GM21529 (cell line): ENCODE results near the gene ABCA1.

ENCODE experiments used
- ATAC-seq: cut with Tn5 transposase; IDR thresholded peaks from one replicate; pipeline ENCODE4 v1.9.1; 2021; ENCODE audit not compliant: unreplicated experiment

ABCA1 gene

GRCh38 chr9:104843644-104844240, 84.2 kb downstream of the ABCA1 start:
- ATAC-seq = no peak

- ATAC-seq = no peak
Measured at GRCh38 chr9:104842698-104843097, 85.3 kb downstream of the ABCA1 start.

- ATAC-seq = no peak
Measured at GRCh38 chr9:104841601-104842141, 86.3 kb downstream of the ABCA1 start.

- ATAC-seq = no peak
Measured at GRCh38 chr9:104838958-104839357, 89.0 kb downstream of the ABCA1 start.

- no peak for ATAC-seq
Measured at GRCh38 chr9:104836767-104837166, 91.2 kb downstream of the ABCA1 start.

GRCh38 chr9:104836235-104836634, 91.7 kb downstream of the ABCA1 start:
- no peak for ATAC-seq

- ATAC-seq = no peak
Measured at GRCh38 chr9:104835161-104835560, 92.8 kb downstream of the ABCA1 start.

- no peak for ATAC-seq
Measured at GRCh38 chr9:104833696-104834095, 94.3 kb downstream of the ABCA1 start.

GRCh38 chr9:104831681-104832080, 96.3 kb downstream of the ABCA1 start:
- ATAC-seq = no peak

- ATAC-seq = no peak
Measured at GRCh38 chr9:104826911-104827310, 101.0 kb downstream of the ABCA1 start.

- ATAC-seq = no peak
Measured at GRCh38 chr9:104826079-104826775, 101.7 kb downstream of the ABCA1 start.

GRCh38 chr9:104820336-104820735, 107.6 kb downstream of the ABCA1 start:
- ATAC-seq = no peak

GRCh38 chr9:104819033-104819432, 108.9 kb downstream of the ABCA1 start:
- no peak for ATAC-seq

- no peak for ATAC-seq
Measured at GRCh38 chr9:104817437-104817836, 110.5 kb downstream of the ABCA1 start.

- ATAC-seq = no peak
Measured at GRCh38 chr9:104815851-104816565, 111.9 kb downstream of the ABCA1 start.

GRCh38 chr9:104810421-104811339, 117.3 kb downstream of the ABCA1 start:
- ATAC-seq = no peak

GRCh38 chr9:104808035-104808614, 119.8 kb downstream of the ABCA1 start:
- no peak for ATAC-seq

GRCh38 chr9:104805441-104805840, 122.5 kb downstream of the ABCA1 start:
- no peak for ATAC-seq

GRCh38 chr9:104802906-104803305, 125.0 kb downstream of the ABCA1 start:
- no peak for ATAC-seq

GRCh38 chr9:104802110-104802509, 125.8 kb downstream of the ABCA1 start:
- no peak for ATAC-seq
